ENCODE results near the gene ALDH1A3.
"Not testable (repeated sequence)": the region's sequence is repeated elsewhere in the genome, so short reads cannot be mapped to it uniquely, and the experiment has no call there.

ALDH1A3 gene

GRCh38 chr15:100879464-100880138 is at the start of gene ALDH1A3:
Gene ALDH1A3, plus strand, starts transcription at chr15:100879831. Its CDS starts 77 bp downstream, at chr15:100879908.
- peak; percentile 24 to 32 for DNase-seq

- no peak for DNase-seq
Observed at GRCh38 chr15:100831467-100831866, 48.2 kb upstream of the ALDH1A3 start.

GRCh38 chr15:100832149-100832942 is 47.3 kb upstream of the ALDH1A3 start:
- DNase-seq: no peak

GRCh38 chr15:100833417-100834389 is 45.9 kb upstream of the ALDH1A3 start:
- DNase-seq: peak; percentile 69 to 76

GRCh38 chr15:100834731-100835130 is 44.9 kb upstream of the ALDH1A3 start:
- no peak for DNase-seq

- no peak for DNase-seq
Observed at GRCh38 chr15:100835636-100836035, 44.0 kb upstream of the ALDH1A3 start.

GRCh38 chr15:100836501-100836900 is 43.1 kb upstream of the ALDH1A3 start:
- no peak for DNase-seq

GRCh38 chr15:100841426-100841825 is 38.2 kb upstream of the ALDH1A3 start:
- no peak for DNase-seq

GRCh38 chr15:100842756-100843730 is 36.6 kb upstream of the ALDH1A3 start:
- no peak for DNase-seq

GRCh38 chr15:100844167-100844566 is 35.5 kb upstream of the ALDH1A3 start:
- DNase-seq: no peak

GRCh38 chr15:100844778-100845177 is 34.9 kb upstream of the ALDH1A3 start:
- no peak for DNase-seq

- no peak for DNase-seq
Observed at GRCh38 chr15:100847194-100847593, 32.4 kb upstream of the ALDH1A3 start.

- DNase-seq: peak; percentile 65 to 87
Observed at GRCh38 chr15:100849021-100849854, 30.4 kb upstream of the ALDH1A3 start.

- DNase-seq: no peak
Observed at GRCh38 chr15:100849855-100850218, 29.8 kb upstream of the ALDH1A3 start.

GRCh38 chr15:100851428-100852015 is 28.1 kb upstream of the ALDH1A3 start:
- DNase-seq: not testable (repeated sequence)

GRCh38 chr15:100852630-100853029 is 27.0 kb upstream of the ALDH1A3 start:
- no peak for DNase-seq

GRCh38 chr15:100853676-100854440 is 25.8 kb upstream of the ALDH1A3 start:
- DNase-seq: no peak

GRCh38 chr15:100856867-100857266 is 22.8 kb upstream of the ALDH1A3 start:
- no peak for DNase-seq

GRCh38 chr15:100858294-100858693 is 21.3 kb upstream of the ALDH1A3 start:
- DNase-seq: no peak

Measured in Kasumi-1 (cell line).